NCI-H2196 treated with DMSO at 0.1 percent for 48 hours (cell line): ENCODE measurements around the gene IFIT2.
"Not testable (repeated sequence)": the region's sequence is repeated elsewhere in the genome, so short reads cannot be mapped to it uniquely, and the experiment has no call there.

Experiments used
- DNase-seq: peaks from one replicate; lab custom pipeline; 2025; ENCODE audit not compliant: unreplicated experiment; lab: John Stamatoyannopoulos, UW

IFIT2 gene

GRCh38 chr10:89338713-89339112 is 36.9 kb downstream of the IFIT2 start:
- no peak for DNase-seq

- DNase-seq: no peak
Measured at GRCh38 chr10:89339875-89340274, 38.0 kb downstream of the IFIT2 start.

- no peak for DNase-seq
Measured at GRCh38 chr10:89341649-89342048, 39.8 kb downstream of the IFIT2 start.

GRCh38 chr10:89342206-89342958 is 40.5 kb downstream of the IFIT2 start:
- DNase-seq: no peak

- DNase-seq: no peak
Measured at GRCh38 chr10:89343089-89343767, 41.4 kb downstream of the IFIT2 start.

- no peak for DNase-seq
Measured at GRCh38 chr10:89344156-89344555, 42.3 kb downstream of the IFIT2 start.

GRCh38 chr10:89345367-89346000 is 43.6 kb downstream of the IFIT2 start:
- DNase-seq: no peak

- DNase-seq: no peak
Measured at GRCh38 chr10:89346405-89347254, 44.8 kb downstream of the IFIT2 start.

- no peak for DNase-seq
Measured at GRCh38 chr10:89347701-89348457, 46.0 kb downstream of the IFIT2 start.

- DNase-seq: no peak
Measured at GRCh38 chr10:89348481-89348880, 46.6 kb downstream of the IFIT2 start.

GRCh38 chr10:89348975-89349374 is 47.1 kb downstream of the IFIT2 start:
- DNase-seq: no peak

- DNase-seq: not testable (repeated sequence)
Measured at GRCh38 chr10:89350631-89351315, 48.9 kb downstream of the IFIT2 start.

GRCh38 chr10:89351412-89351779 is 49.5 kb downstream of the IFIT2 start:
- no peak for DNase-seq

GRCh38 chr10:89351780-89352597 is 50.1 kb downstream of the IFIT2 start:
- DNase-seq: no peak

- no peak for DNase-seq
Measured at GRCh38 chr10:89352802-89353201, 51.0 kb downstream of the IFIT2 start.

- no peak for DNase-seq
Measured at GRCh38 chr10:89355394-89355931, 53.6 kb downstream of the IFIT2 start.

- no peak for DNase-seq
Measured at GRCh38 chr10:89357096-89357495, 55.2 kb downstream of the IFIT2 start.

- DNase-seq: no peak
Measured at GRCh38 chr10:89357975-89358374, 56.1 kb downstream of the IFIT2 start.
